Spinal cord (tissue), 10 donors: Measurements from ENCODE around the gene VPS13A. TPM values are rescaled to one million over a fixed set of nuclear protein-coding genes. Genes with fewer than 3 reads are reported as not detected.
A peak's percentile ranks its signal among the peaks of the same experiment; 100 is the strongest.
"Not testable (repeated sequence)": the region's sequence is repeated elsewhere in the genome, so short reads cannot be mapped to it uniquely, and the experiment has no call there.

Source experiments
- DNase-seq, 6 donors: peaks; one replicate each; pipeline versions ENCODE4 v3.0.0 to v3.0.0-alpha.2; 2013 to 2015; ENCODE audit warnings: low spot score in 6 of 6, low read depth in 4 of 6
- H3K27ac ChIP-seq: one replicate; pipeline ENCODE4 v1.5.1; 2013; ENCODE audit warnings: low read depth, low read length, control low read depth
- H3K27me3 ChIP-seq: one replicate; pipeline ENCODE4 v1.6.1; 2013; ENCODE audit warnings: low read length; ENCODE audit not compliant: control insufficient read depth, insufficient read depth
- H3K36me3 ChIP-seq: one replicate; pipeline ENCODE4 v1.6.1; 2013; ENCODE audit warnings: low read length; ENCODE audit not compliant: control insufficient read depth, insufficient read depth
- H3K4me1 ChIP-seq: one replicate; pipeline ENCODE4 v1.6.1; 2013; ENCODE audit warnings: low read length; ENCODE audit not compliant: control insufficient read depth, insufficient read depth
- H3K4me3 ChIP-seq: one replicate; pipeline ENCODE4 v1.5.1; 2013; ENCODE audit warnings: low read depth, low read length, control low read depth
- H3K9me3 ChIP-seq: one replicate; pipeline ENCODE4 v1.6.1; 2013; ENCODE audit warnings: low read length; ENCODE audit not compliant: control insufficient read depth, insufficient read depth
- WGBS: methylation state at CpG from one replicate; pipeline ENCODE4 v1.1.5; 2013; ENCODE audit warnings: missing lambda C conversion rate; ENCODE audit not compliant: insufficient coverage; 5-methylcytosine and 5-hydroxymethylcytosine counted together
- polyA plus RNA-seq, 2 donors: library from polyadenylated mRNA; unstranded; fragments of 120-200 nt; gene quantifications; one replicate each; pipeline ENCODE4 v1.2.1, GENCODE V29; 2013; ENCODE audit not compliant: insufficient read length in 2 of 2
- total RNA-seq, 2 donors: library from RNA; depleted of rRNA in 1 of 2; stranded (reverse); fragments of 120-200 nt in 1 of 2; fragments of >200 nt in 1 of 2; gene quantifications; one replicate each; pipeline versions ENCODE4 v1.2.3 to v1.2.4, GENCODE V29; 2013 to 2014
- donor health status: healthy.

The VPS13A gene
- total and polyA plus RNA-seq, 4 donors, result 13.2 to 58.9 (median 21.1) TPM

GRCh38 chr9:77325058-77325457 lies 147.7 kb downstream of the VPS13A start:
- Histone ChIP-seq H3K4me1 (no peaks in the 10 kb centered on the region), H3K27ac (no peak overlapping the region), H3K27me3 (no peaks in the 10 kb centered on the region), H3K9me3 (no peaks in the 10 kb centered on the region), H3K36me3 (no peaks in the 10 kb centered on the region), H3K4me3 (no peak overlapping the region)
- WGBS, result 100% methylated on average over 3 of the region's 5 CpGs
- DNase-seq, result no peak

GRCh38 chr9:77328102-77328501 lies 150.8 kb downstream of the VPS13A start:
- Histone ChIP-seq H3K9me3 (no peaks in the 10 kb centered on the region), H3K4me1 (no peaks in the 10 kb centered on the region), H3K27ac (no peak overlapping the region), H3K27me3 (no peaks in the 10 kb centered on the region), H3K36me3 (no peaks in the 10 kb centered on the region), H3K4me3 (no peak overlapping the region)
- WGBS, result no CpG with 5 or more reads among the region's 1 CpG
- peak in 2 of 6 donors; percentile 2 to 13 for DNase-seq

- 100% methylated on average over 1 of the region's 5 CpGs for WGBS
- no peaks in the 10 kb centered on the region for H3K27me3 ChIP-seq
- H3K27ac ChIP-seq, result no peak overlapping the region
- no peaks in the 10 kb centered on the region for H3K36me3 ChIP-seq
- H3K4me1 ChIP-seq, result no peaks in the 10 kb centered on the region
- no peak for DNase-seq
- H3K9me3 ChIP-seq, result no peaks in the 10 kb centered on the region
- no peak overlapping the region for H3K4me3 ChIP-seq
Observed at GRCh38 chr9:77370064-77370463, 192.7 kb downstream of the VPS13A start.

- Histone ChIP-seq H3K27me3 (no peaks in the 10 kb centered on the region), H3K4me3 (no peak overlapping the region), H3K36me3 (no peaks in the 10 kb centered on the region), H3K4me1 (no peaks in the 10 kb centered on the region), H3K9me3 (no peaks in the 10 kb centered on the region), H3K27ac (no peak overlapping the region)
- WGBS, result no CpG with 5 or more reads among the region's 3 CpGs
- DNase-seq, result no peak
Observed at GRCh38 chr9:77374266-77374665, 196.9 kb downstream of the VPS13A start.

- 92% methylated on average over 6 of the region's 6 CpGs for WGBS
- H3K36me3 ChIP-seq, result no peaks in the 10 kb centered on the region
- DNase-seq, result no peak
Observed at GRCh38 chr9:77375956-77376532, 198.7 kb downstream of the VPS13A start.

GRCh38 chr9:77384406-77384805 lies 207.1 kb downstream of the VPS13A start:
- Histone ChIP-seq H3K4me3 (no peak overlapping the region), H3K36me3 (no peaks in the 10 kb centered on the region), H3K27ac (no peak overlapping the region), H3K27me3 (no peaks in the 10 kb centered on the region), H3K4me1 (no peaks in the 10 kb centered on the region), H3K9me3 (no peaks in the 10 kb centered on the region)
- no peak for DNase-seq

More at GRCh38 chr9:77375956-77376532, 198.7 kb downstream of the VPS13A start:
- no peaks in the 10 kb centered on the region for H3K27me3 ChIP-seq
- H3K4me1 ChIP-seq, result no peaks in the 10 kb centered on the region
- H3K27ac ChIP-seq, result no peak overlapping the region
- H3K4me3 ChIP-seq, result no peak overlapping the region
- H3K9me3 ChIP-seq, result no peaks in the 10 kb centered on the region

- Histone ChIP-seq H3K27me3 (no peaks in the 10 kb centered on the region), H3K9me3 (no peaks in the 10 kb centered on the region), H3K4me1 (no peaks in the 10 kb centered on the region), H3K4me3 (no peak overlapping the region), H3K36me3 (no peaks in the 10 kb centered on the region), H3K27ac (no peak overlapping the region)
- WGBS, result no CpG with 5 or more reads among the region's 1 CpG
- DNase-seq, result no peak
Observed at GRCh38 chr9:77386187-77386586, 208.9 kb downstream of the VPS13A start.

- Histone ChIP-seq H3K36me3 (no peaks in the 10 kb centered on the region), H3K4me1 (no peaks in the 10 kb centered on the region), H3K4me3 (no peak overlapping the region), H3K27me3 (no peaks in the 10 kb centered on the region), H3K27ac (no peak overlapping the region), H3K9me3 (peaks cover 2% of the 10 kb centered on the region)
- DNase-seq, result no peak
- WGBS, result no CpG with 5 or more reads among the region's 3 CpGs
Observed at GRCh38 chr9:77391834-77392233, 214.5 kb downstream of the VPS13A start.

- Histone ChIP-seq H3K27me3 (no peaks in the 10 kb centered on the region), H3K36me3 (no peaks in the 10 kb centered on the region), H3K27ac (no peak overlapping the region), H3K4me3 (no peak overlapping the region), H3K4me1 (no peaks in the 10 kb centered on the region), H3K9me3 (peaks cover 2% of the 10 kb centered on the region)
- DNase-seq, result no peak
- WGBS, result no CpG with 5 or more reads among the region's 7 CpGs
Observed at GRCh38 chr9:77392328-77392727, 215.0 kb downstream of the VPS13A start.

GRCh38 chr9:77398581-77398980 lies 221.2 kb downstream of the VPS13A start:
- H3K9me3 ChIP-seq, H3K36me3 ChIP-seq, H3K4me3 ChIP-seq, H3K27ac ChIP-seq, H3K27me3 ChIP-seq, DNase-seq, H3K4me1 ChIP-seq: not testable (repeated sequence)
- no CpG with 5 or more reads among the region's 9 CpGs for whole genome bisulfite sequencing
